ENCODE measurements around the gene ATP2B2.

The ATP2B2 gene

DNA sequence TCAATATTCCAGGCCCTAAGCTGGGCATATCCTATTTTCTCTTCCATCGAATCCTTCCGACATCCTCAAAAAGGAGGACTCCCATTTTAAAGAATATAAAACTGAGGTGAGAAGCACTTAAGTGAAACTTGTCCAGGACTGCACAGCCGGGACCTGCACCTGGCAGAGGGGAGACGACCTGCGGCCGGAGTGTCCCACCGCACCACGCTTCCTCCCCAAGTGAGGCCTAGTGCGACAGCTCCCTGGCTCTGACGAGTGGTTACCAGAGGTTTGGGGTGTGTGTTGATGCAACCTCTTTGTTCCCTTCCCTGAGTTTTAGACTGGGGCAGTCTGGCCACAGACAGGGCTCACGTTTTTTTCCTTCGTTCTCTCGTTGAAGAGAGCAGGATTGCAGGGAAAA, 24.9 kb upstream of the ATP2B2 start:
- DNase-seq (ENCODE audit: low read depth in 2 of 2) = no peak

DNA sequence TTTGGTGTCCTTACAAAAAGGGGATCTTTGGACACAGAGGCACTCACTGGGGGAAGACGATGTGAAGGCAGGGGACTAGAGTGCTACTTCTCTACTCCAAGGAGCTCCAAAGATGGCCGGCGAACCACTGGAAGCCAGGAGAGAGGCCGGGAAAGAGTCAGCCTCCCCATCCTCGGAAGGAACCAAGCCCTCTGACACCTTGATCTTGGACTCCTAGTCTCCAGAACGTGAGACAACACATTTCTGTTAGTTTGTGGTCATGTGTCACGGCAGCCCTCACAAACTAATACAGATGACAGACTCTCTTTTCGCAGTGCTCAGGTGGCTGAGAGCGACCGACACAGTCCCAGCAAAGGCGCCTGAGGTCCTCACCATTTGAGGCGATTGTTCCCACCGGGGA, 24.4 kb upstream of the ATP2B2 start:
- no peak for DNase-seq (ENCODE audit: low read depth in 2 of 2)

DNA sequence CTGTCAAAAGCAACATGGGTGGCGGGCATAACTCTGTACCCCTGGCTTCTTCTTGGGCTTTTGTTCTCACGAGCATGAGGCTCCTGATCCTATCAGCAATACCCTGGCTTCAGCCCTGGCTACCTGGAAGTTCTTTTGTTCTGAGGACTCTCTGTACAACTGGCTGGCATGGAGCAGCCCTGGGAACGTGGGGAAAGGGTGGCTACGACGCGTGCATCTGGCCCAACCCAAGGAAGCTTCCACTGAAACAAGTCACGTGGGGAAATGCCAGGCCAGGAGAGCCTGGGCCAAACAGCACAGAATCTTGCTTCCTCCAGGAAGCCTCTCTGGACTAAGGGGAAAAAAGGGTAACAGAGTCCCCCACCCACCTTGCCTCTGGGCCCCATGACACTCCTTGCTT, 22.7 kb upstream of the ATP2B2 start:
- DNase-seq (ENCODE audit: low read depth in 2 of 2) = no peak

DNA sequence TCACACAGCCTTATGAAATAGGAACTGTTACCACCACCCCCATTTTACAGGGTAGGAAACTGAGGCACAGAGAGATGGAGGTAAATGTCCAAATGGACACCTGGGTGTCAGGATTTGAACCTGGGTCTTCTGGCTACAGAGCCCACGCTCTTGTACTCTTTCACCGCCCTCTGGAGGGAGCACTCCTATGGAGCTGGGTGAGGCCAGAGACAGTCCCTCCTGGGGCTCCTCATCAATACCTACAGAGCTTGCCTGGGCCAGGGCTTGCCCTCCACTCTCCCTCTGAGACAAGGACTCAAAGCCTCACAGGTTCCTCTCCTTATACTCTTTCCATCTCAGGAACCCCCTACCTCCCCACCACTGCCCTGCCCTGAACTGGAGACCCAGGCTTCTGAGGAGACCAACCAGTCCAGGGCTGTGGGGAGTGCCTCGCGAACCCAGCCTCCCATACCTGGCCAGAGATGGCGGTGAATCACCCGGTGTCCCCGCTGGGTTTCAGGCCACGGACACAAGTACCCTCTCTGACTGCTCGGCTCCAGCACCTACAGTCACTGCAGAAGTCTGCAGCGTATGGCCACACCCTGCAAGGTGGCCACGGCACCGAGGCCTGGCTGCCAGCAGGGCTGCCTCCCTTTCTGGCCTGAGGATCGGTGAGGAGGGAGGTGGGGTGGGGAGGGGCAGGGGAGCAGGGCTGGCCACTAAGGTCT, 22.1 kb upstream of the ATP2B2 start:
- DNase-seq (ENCODE audit: low read depth in 2 of 2) = no peak

DNA sequence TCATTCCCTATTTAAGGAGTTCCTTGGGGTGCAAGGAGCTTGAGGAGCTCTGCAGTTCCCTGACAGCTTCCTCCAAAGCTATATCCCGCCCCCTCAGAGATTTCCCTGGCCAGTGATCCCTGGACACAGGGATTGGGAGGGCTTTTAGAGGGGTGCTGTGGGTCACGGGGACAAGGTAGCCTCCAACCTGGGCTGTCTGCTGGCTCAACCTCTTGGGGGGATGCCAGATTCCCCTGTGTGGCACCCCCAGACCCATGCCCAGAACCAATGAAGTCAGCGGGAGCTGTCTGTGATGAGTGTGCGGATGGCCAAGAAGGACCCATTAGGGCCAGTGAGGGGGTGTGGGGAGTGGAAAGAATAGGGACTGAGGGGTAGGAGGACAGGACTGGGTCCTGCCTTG, 21.0 kb upstream of the ATP2B2 start:
- no peak for DNase-seq (ENCODE audit: low read depth in 2 of 2)

DNA sequence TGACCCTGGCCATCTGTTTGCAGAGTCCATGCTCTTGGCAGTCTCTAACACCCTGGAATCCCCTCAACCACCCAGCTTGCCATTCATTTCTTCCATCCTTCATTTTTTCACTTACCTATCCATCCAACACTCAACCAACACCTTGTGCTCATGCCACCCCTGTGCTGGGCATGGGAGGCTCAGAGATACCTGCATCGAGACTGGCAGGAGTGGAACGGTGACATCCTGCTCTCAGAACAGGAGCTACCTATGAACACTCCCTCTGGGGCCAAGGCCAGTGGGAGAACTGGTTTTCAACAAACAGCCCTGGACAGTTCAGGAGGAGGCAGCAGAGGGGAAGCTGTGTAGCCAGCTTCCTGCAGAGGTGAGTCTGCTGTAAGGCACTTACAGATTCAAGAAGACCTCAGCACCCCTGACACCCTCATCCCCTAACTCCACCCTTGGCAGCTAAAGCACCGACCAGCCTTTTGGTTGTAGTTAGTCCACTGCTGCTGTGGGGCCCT, 19.5 kb upstream of the ATP2B2 start:
- no peak for DNase-seq (ENCODE audit: low read depth in 2 of 2)

DNA sequence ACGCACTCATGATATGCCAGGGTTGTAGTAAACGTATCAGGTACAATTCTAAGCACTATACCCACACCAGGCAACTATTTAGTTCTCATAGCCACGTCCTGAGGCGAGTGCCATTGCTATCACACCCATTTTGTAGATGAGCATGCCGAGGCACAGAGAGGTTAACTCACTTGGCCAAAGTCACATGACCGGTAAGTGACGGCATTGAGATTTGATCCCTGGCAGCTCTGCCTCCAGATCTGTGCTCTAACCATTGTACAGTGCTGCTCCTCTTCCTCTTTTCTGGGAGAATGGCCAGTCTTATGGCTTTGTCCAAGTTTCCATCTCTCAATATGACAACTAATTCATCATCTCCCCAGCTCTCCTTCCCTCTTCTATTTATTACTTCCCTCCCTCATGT, 18.9 kb upstream of the ATP2B2 start:
- DNase-seq (ENCODE audit: low read depth in 2 of 2) = no peak

DNA sequence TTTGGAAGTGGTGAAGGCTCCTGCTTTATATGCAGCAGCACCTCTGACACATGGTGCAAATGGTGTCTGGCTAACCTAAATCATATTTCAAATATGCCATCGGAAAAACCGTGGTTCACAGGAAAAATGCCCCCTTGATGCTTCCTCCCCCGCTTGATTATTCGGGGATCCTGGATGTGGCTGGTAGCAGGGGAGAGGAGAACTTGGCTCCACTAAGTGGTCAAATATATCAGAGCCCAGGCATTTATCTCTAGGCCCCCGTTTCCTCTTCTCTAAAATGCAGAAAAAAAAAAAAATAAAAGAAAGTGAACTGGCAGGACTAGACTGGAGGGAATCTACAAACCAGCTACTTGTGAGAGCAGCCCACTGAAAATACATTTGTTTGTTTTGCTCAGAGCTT, 18.2 kb upstream of the ATP2B2 start:
- DNase-seq (ENCODE audit: low read depth in 2 of 2) = no peak

DNA sequence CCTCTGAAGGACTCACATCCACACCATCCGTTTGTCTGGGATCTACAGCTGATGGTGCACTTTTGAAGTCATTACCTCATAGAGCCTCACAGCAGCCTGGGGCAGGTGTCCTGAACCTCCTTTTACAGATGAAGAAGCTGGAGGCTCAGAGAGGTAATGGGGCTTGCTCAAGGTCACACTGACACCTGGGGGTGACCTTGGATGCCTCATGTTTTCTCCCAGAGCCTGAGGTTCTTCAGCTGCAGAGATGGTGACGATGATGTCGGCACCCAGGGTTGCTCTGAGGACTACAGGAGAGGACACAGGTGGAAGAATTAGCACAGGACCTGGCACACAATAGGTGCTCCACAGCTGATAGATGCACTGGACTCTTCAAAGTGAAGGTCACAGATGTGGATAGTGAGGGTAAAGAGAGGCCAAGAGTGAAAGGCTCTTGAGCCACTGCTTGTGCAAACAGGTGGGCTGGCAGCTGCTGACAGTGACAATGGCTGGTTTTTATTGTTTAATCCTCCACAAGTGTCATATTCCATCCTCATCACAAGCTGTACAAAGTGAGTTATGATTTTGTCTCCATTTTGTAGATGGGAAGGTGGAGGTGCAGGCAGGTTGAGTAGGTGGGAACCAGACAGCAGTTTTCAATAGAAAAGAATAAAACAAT, 17.4 kb upstream of the ATP2B2 start:
- no peak for DNase-seq (ENCODE audit: low read depth in 2 of 2)

DNA sequence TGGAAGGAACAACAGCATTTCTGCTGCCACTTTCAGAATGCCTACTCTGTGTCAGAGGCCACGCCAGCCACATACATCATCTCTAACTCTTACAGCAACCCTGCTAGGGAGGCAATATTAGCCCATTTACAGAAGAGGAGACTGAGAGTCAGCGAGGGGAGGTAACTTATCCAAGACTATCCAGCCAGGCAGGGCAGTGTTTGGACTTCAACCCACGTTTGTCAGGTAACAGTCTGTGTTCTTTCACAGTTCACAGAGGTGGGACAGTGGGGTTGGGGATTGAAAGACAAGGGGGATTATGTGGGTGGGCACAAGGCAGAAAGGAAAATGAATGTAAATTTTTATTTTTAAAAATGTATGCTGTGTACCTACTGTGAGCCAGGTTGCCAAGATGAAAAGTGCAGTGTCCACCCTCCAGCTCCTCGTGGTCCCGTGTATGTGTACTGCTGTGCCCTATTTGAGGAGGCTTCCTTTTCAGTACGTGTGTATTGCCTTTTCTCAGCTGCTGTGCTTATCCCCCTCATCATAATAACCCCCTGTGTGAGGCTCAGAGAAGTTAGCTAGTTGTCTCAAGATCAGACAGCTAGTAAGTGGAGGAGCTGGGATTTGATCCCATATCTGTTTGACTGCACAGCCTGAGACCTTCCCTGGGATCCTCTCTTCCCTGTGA, 16.5 kb upstream of the ATP2B2 start:
- no peak for DNase-seq (ENCODE audit: low read depth in 2 of 2)

DNA sequence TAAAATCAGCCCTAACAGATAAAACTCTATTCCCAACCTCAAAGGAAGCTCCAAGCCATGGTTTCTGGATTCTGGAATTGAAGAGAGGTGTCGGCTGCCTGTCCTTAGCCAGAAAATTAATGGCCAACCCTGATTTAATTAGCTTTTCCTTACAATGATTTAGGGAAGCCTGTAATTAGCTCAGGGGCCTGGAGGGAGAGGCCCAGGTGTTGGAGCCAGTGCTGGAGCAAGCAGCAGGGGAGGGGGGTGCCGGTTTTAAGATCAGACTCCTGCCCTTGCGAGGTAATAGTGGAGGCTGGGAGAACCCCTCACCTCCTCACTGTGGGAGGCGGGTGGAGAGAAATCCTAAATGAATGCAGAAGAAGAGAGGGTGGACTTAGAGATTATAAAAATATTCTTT, 14.7 kb upstream of the ATP2B2 start:
- no peak for DNase-seq (ENCODE audit: low read depth in 2 of 2)

DNA sequence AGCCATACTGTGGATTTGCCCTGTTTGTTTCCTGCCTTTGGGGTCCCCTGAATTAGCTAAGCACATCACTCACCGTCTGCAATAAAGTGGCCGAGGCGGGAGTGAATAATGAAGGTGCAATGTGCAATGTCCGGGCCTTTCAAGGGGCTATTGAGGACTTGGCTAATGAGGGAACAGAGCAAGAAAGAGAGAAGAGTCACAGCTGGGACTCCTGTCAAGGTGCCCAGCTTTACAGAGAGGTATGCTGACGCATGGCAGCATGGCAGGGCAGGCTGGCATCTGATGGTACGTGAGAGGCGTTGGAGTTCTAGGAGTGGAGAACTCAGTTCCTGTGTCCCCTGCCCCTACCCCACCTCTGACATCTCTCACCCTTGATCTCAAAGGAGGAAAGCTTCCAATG, 13.8 kb upstream of the ATP2B2 start:
- DNase-seq (ENCODE audit: low read depth in 2 of 2) = no peak

DNA sequence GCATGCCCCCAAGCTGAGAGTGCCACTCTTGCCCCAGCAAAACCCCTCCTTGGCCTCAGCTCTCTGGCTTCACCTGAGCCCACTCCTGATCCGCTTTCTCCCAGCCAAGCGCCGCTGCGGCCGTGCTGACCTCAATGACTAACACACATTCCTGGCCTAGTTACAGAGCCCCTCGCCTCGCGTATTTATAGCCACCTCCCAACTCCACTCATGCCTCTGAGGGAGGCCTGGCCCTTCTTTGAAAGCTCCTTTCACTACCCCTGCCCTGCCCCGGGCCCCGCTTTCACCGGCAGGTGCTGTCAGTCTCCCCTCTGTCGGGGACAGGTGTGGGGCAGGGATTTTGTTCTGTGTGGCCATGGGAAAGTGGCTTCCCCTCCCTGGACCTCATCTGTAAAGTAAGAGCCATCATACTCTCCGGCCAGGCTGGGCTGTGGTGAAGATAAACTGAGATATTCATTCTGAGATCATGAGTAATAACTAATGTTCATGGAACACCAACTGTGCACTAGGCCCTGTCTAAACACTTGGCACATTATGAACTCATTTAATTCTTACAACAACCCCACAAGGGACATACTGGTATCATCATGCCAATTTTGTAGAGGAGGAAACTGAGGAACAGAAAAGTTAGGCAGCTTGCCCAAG, 13.2 kb upstream of the ATP2B2 start:
- no peak for DNase-seq (ENCODE audit: low read depth in 2 of 2)

DNA sequence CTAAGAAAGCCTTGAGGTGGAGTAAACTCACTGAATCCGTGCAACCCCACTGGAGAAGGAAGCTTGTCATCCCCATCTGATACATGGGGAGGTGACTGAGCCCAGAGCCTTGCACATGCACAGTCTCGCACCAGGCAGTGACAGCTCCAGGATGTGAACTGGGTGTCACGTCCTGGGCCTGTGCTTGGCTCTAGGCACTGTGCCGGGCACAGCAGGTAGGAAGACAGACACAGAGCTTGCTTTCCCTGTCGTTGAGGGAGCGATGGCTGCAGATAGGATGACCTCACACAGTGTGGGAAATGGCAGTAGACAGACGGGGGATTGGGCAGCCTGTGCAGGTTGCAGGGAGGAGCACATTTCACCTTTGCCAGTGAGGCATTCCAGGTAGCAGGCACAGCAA, 12.2 kb upstream of the ATP2B2 start:
- DNase-seq (ENCODE audit: low read depth in 2 of 2) = no peak

DNA sequence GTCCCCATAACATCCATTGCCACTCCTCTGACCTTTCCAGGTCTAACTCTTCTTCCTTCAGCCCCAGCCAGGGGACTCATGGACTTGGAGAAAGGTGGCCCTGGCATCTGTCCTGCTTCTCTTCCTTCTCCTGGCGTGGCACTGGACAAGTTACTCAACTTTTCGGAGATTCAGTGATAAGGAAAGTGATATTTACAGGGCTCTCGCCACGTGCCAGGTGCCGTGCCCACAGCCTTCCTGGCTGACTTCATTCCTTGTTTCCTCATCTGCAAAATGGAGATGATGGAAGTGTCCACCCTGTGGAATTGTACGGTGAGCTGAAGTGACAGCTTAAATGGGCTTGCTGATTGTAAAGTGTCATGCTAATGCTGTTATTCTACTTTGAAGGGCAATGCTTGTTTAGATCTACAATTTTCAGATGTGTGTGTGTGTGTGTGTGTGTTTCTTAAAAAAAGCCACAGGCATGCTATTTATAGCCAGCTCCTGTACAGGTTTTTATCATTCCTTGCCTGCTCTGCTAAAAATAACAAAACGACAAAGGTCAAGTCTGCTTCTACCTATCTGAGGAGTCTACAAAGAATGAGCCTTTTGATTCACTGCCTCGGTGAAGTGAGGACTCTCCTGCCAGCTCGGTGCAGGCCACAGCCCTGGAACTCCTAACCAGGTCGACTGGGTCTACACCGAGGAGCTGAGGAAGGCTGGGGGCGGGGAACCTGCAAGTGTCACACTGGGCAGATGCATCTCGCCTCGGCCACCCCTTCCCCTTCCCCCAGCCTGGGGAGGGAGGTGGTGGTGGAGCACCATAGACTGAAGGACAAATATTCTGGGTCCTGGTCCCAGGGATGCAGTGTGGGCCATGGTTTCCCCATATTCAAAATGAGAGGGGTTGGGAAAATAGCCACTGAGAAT, 11.4 kb upstream of the ATP2B2 start:
- DNase-seq (ENCODE audit: low read depth in 2 of 2) = no peak

DNA sequence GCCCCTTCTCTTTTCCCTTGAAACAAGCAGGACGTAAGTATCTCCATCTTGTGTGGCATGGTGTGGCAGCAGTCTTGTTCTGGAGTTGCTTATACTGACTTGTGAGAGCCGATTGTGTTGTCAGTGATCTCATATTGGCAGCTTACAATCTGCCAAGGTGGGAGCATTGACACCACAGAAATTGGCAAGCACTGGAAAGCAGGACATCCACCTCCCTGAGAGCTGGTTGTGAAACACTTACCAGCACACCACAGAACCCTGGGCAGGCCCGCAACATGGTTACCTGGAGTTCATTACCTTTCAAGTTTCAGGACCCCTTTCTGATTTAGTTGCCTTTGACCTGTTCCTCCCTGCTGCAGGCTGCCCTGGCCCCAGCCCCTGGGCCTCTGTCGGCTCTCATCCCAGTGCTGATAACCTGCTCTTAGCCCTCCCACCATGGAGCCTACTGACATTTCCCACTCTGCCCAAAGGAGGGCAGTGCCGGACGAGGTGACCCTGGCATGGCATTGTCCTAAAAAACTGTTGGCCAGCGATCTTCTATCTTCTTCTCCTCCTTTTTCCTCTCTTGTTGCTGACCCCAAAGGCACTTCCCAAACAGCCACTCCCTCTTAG, 10.6 kb upstream of the ATP2B2 start:
- DNase-seq (ENCODE audit: low read depth in 2 of 2) = no peak

DNA sequence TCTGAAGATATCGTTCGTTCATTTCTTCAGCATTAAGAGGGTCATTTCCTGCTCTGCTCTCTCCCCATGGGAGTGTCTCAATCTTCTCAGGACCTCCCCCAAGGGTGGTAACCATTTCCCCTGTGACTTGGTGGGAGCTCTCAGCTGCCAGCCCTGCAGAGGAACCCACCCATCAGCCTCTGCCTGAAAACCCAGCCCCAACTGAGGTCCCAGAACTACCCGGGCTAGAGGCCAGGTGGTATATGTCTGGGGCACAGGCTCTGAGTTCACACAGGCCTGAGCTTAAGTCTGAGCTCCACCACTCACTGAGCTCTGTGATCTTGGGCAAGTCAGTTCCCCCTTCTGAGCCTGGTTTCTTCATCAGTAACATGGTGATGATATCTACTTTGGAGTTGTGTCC, 10.0 kb upstream of the ATP2B2 start:
- no peak for DNase-seq (ENCODE audit: low read depth in 2 of 2)

DNA sequence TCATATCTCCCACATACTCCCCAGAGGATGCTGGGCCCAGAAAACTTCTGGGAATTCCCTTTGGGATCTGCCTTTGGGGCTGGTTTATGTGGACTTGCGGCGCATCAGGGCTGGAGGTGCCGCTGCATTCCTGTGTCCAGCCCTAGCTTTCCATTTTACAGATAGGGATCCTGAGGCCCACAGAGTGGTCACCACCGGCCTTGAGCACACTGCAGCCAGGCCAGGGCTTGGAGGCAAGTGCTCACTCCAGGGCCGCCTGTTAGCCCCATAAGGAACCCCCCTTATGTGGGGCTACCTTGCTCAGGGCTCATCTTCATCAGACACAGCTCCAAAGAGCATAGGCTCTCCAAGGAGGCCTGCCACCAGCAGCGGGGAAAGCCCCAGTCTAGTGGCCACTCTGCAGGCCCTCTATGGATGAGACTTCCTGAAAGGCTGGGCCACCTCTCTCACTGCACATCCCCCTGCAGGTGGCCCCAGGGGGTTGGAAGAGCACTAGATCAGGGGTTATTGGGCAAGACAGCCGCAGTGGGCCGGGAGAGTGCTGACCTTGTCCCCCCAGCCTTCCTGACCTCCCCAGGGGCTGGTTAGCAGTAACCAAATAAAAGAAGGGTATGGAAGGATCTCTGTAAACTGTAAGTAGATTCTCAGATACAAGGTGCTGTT, 9.2 kb upstream of the ATP2B2 start:
- DNase-seq (ENCODE audit: low read depth in 2 of 2) = no peak

DNA sequence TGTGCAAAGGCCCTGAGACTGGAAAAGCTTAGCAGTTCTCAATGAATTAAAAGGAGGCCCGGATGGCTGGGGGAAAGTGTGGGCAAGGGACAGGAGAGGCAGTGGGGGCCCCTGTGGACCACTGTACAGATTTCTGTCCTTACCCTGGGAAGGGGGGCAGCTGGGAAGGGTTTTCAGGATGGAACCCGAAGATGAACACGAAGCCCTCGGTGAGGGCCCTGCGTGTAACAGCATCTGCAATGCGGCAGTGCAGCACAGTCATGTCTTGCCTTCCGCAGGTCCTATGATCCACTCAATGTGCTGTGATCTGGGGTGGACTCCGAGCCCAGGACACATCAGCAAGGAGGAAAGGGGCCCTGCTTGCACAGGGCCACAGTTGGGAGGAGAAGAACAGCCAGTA, 7.9 kb upstream of the ATP2B2 start:
- no peak for DNase-seq (ENCODE audit: low read depth in 2 of 2)

DNA sequence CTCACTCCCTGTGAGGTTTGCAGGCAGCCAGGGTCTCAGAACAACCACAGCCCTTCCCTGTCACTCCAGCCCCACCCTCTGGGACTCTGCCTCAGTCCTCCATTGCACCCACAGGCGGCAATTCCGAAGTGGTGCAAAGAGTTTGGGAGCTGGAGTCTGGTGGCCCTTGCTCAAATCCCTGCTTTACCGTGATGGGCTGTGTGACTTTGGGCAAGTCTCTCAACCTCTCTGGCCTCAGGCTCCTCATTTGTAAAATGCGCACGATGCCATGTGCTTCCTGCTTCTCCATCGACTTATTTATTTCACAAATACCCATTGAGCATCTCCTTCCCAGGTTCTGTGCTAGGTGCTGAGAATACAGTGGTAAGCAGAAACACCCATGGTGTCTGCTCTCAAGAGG, 7.3 kb upstream of the ATP2B2 start:
- DNase-seq (ENCODE audit: low read depth in 2 of 2) = no peak
